GM12875 (cell line): Measurements from ENCODE around the gene PPP2R2D.
A peak's percentile ranks its signal among the peaks of the same experiment; 100 is the strongest.

ENCODE experiments used
- H3K4me3 ChIP-seq: one replicate; pipeline ENCODE4 v1.5.1; 2011; ENCODE audit warnings: low read depth, low read length, control low read depth
- TF ChIP-seq, protein P1 (sequence below): IDR thresholded peaks from 2 replicates; pipeline ENCODE4 v1.5.1; 2011; ENCODE audit warnings: low read depth, mild to moderate bottlenecking, control low read depth, inconsistent platforms, low read length, moderate library complexity, borderline replicate concordance; ENCODE audit not compliant: insufficient read depth

Gene PPP2R2D

DNA sequence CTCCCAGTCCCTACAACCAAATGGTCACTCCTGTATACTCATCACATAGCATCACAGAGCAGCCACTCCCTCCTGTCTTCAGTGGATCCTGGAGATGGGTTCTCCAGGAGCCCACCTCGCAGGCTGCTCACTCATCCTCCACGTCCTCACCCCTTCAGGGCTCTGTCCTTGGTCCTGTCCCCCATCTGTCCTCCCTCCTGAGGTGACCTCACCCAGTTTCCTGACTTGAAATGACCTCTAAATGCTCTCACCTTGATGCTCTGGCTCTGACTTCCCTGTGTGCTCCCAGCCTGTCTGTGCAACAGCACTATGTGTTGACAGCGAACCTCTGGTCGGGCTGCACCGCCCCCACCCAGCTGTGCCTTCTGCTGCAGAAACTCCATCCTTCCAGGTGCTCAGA, 2.1 kb upstream of the PPP2R2D start:
- TF ChIP-seq, protein P1, sequence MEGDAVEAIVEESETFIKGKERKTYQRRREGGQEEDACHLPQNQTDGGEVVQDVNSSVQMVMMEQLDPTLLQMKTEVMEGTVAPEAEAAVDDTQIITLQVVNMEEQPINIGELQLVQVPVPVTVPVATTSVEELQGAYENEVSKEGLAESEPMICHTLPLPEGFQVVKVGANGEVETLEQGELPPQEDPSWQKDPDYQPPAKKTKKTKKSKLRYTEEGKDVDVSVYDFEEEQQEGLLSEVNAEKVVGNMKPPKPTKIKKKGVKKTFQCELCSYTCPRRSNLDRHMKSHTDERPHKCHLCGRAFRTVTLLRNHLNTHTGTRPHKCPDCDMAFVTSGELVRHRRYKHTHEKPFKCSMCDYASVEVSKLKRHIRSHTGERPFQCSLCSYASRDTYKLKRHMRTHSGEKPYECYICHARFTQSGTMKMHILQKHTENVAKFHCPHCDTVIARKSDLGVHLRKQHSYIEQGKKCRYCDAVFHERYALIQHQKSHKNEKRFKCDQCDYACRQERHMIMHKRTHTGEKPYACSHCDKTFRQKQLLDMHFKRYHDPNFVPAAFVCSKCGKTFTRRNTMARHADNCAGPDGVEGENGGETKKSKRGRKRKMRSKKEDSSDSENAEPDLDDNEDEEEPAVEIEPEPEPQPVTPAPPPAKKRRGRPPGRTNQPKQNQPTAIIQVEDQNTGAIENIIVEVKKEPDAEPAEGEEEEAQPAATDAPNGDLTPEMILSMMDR: no peak
- H3K4me3 ChIP-seq: no peak overlapping the region

- H3K4me3 ChIP-seq: no peak overlapping the region
- TF ChIP-seq, protein P1: no peak
These were observed 1.6 kb upstream of the PPP2R2D start for GRCh38 chr10:131899116-131899690.

GRCh38 chr10:131899695-131900349, 986 bp upstream of the PPP2R2D start:
- H3K4me3 ChIP-seq: peak overlapping the region; percentile 89
- TF ChIP-seq, protein P1: no peak

GRCh38 chr10:131901181-131901829, 497 bp downstream of the PPP2R2D start:
- H3K4me3 ChIP-seq: peak overlapping the region; percentile 76
- TF ChIP-seq, protein P1: no peak

- no peak overlapping the region for H3K4me3 ChIP-seq
- TF ChIP-seq, protein P1: no peak
These were observed 1.4 kb downstream of the PPP2R2D start for GRCh38 chr10:131902211-131902610.

- no peak overlapping the region for H3K4me3 ChIP-seq
- TF ChIP-seq, protein P1: no peak
These were observed 1.9 kb downstream of the PPP2R2D start for GRCh38 chr10:131902691-131903090.

- TF ChIP-seq, protein P1: no peak
- no peak overlapping the region for H3K4me3 ChIP-seq
These were observed 4.4 kb downstream of the PPP2R2D start for GRCh38 chr10:131905267-131905571.
